GM12878 (cell line): ENCODE results near the gene SSMEM1. TPM values are rescaled to one million over a fixed set of nuclear protein-coding genes. Genes with fewer than 3 reads are reported as not detected.

Source experiments
- ATAC-seq: fragments of 200-7000 bp; cut with Tn5 transposase; 3 replicates; pipeline ENCODE4 v1.9.1; 2020; ENCODE audit warnings: mild to moderate bottlenecking, moderate library complexity
- BruUV-seq: library from RNA; stranded (reverse); fragments of 400-500 nt; replicated peaks from 2 replicates; lab custom pipeline; 2021; lab: Mats Ljungman, UMichigan
- CTCF ChIA-PET: fragments of 300-600 bp; sonication (Branson Sonifier 250); formaldehyde crosslinking; extraction: SDS; loops from one replicate; lab custom pipeline; 2021; ENCODE audit warnings: inconsistent platforms; lab: Yijun Ruan, JAX
- POLR2A ChIA-PET: fragments of 350-600 bp; formaldehyde crosslinking; extraction: SDS; loops from one replicate; lab custom pipeline; 2021; ENCODE audit warnings: inconsistent platforms; lab: Charles Lee
- RAD21 ChIA-PET: fragments of 300-600 bp; sonication (Branson Sonifier 250); formaldehyde crosslinking; loops from one replicate; lab custom pipeline; 2023; ENCODE audit warnings: antibody characterized with exemption; ENCODE audit not compliant: unreplicated experiment; lab: Charles Lee
- SMC1A ChIA-PET: fragments of 300-600 bp; sonication (Branson Sonifier 250); formaldehyde crosslinking; loops from one replicate; lab custom pipeline; 2023; ENCODE audit not compliant: unreplicated experiment, uncharacterized antibody; lab: Charles Lee
- DNase-seq: peaks from one replicate; pipeline ENCODE4 v3.0.0-alpha.2; 2011; ENCODE audit warnings: low read depth, low spot score
- FAIRE-seq: peaks from 3 replicates; lab custom pipeline; 2011; peaks lifted over from hg19 to GRCh38; lab: Jason Lieb, UNC
- H2AFZ ChIP-seq: 2 replicates; pipeline ENCODE4 v1.6.0; 2011; ENCODE audit warnings: low read depth, low read length, control low read depth; ENCODE audit not compliant: control insufficient read depth
- H3K27ac ChIP-seq: 2 replicates; pipeline ENCODE4 v1.5.1; 2011; ENCODE audit warnings: control low read depth; ENCODE audit not compliant: control insufficient read depth, insufficient read depth
- H3K27me3 ChIP-seq, 2 experiments: replicated peaks in 1 of 2; 2 replicates each; pipeline versions ENCODE4 v1.6.0 to v1.6.1; 2011; ENCODE audit warnings: low read length in 1 of 2; ENCODE audit not compliant: control insufficient read depth in 2 of 2, insufficient read depth in 2 of 2
- H3K36me3 ChIP-seq, 2 experiments: 2 replicates each; pipeline ENCODE4 v1.5.1; 2011; ENCODE audit warnings: low read length in 1 of 2; ENCODE audit not compliant: control insufficient read depth in 2 of 2, insufficient read depth in 2 of 2
- H3K4me1 ChIP-seq: 2 replicates; pipeline ENCODE4 v1.6.1; 2011; ENCODE audit warnings: mild to moderate bottlenecking, low read length, moderate library complexity, mixed read lengths; ENCODE audit not compliant: control insufficient read depth, insufficient read depth
- H3K4me2 ChIP-seq: 2 replicates; pipeline ENCODE4 v1.6.0; 2011; ENCODE audit warnings: control low read depth; ENCODE audit not compliant: control insufficient read depth, insufficient read depth
- H3K4me3 ChIP-seq: fragments of 200-600 bp; sonication (generic); 2 replicates; pipeline ENCODE4 v1.5.1; 2016
- H3K79me2 ChIP-seq: 2 replicates; pipeline ENCODE4 v1.6.0; 2011; ENCODE audit warnings: low read length; ENCODE audit not compliant: control insufficient read depth, insufficient read depth
- H3K9ac ChIP-seq: 2 replicates; pipeline ENCODE4 v1.8.0; 2011; ENCODE audit warnings: low read length, control low read depth, mixed read lengths; ENCODE audit not compliant: control insufficient read depth, insufficient read depth
- H3K9me3 ChIP-seq: replicated peaks from 3 replicates; pipeline ENCODE4 v1.5.1; 2011; ENCODE audit warnings: mild to moderate bottlenecking, low read length; ENCODE audit not compliant: control insufficient read depth, insufficient read depth
- H4K20me1 ChIP-seq: 2 replicates; pipeline ENCODE4 v1.6.0; 2011; ENCODE audit not compliant: control insufficient read depth, insufficient read depth
- ASH2L ChIP-seq: fragments of 300-600, 200-600 bp; sonication (generic); IDR thresholded peaks from 2 replicates; pipeline ENCODE4 v1.6.1; 2017; ENCODE audit warnings: low read depth, mild to moderate bottlenecking, borderline replicate concordance
- BRCA1 ChIP-seq: IDR thresholded peaks from 2 replicates; pipeline ENCODE4 v1.6.1; 2011; ENCODE audit warnings: low read depth, low read length, improper control_type of control experiment
- GABPA ChIP-seq: IDR thresholded peaks from 2 replicates; pipeline ENCODE4 v1.6.1; 2014; ENCODE audit warnings: antibody characterized with exemption, low read depth, mild to moderate bottlenecking, inconsistent platforms
- MYB ChIP-seq: fragments of 150-350 bp; IDR thresholded peaks from 2 replicates; pipeline ENCODE4 v1.6.1; 2014; ENCODE audit warnings: mild to moderate bottlenecking, low read depth, low read length, borderline replicate concordance
- NR2C1 ChIP-seq: fragments of 450-650 bp; IDR thresholded peaks from 2 replicates; pipeline ENCODE4 v1.6.1; 2017; ENCODE audit warnings: antibody characterized with exemption, mild to moderate bottlenecking, moderate library complexity
- RELA ChIP-seq: fragments of 450-650 bp; IDR thresholded peaks from 2 replicates; pipeline ENCODE4 v1.8.0; 2014; ENCODE audit warnings: borderline replicate concordance; ENCODE audit not compliant: partially characterized antibody
- SMAD5 ChIP-seq: IDR thresholded peaks from 2 replicates; pipeline ENCODE4 v1.6.1; 2016; ENCODE audit warnings: antibody characterized with exemption, low read depth
- SMARCA5 ChIP-seq: fragments of 450-650 bp; IDR thresholded peaks from 2 replicates; pipeline ENCODE4 v1.6.1; 2017; ENCODE audit warnings: mild to moderate bottlenecking
- SP1 ChIP-seq: IDR thresholded peaks from one replicate; pipeline ENCODE4 v1.6.1; 2011; ENCODE audit warnings: low read depth, low read length
- WGBS: methylation state at CpG from one replicate; pipeline ENCODE4 v1.1.6; 2016; ENCODE audit warnings: low lambda C conversion rate; ENCODE audit not compliant: insufficient replicate concordance, insufficient coverage; ENCODE audit errors: missing lambda C conversion rate; 5-methylcytosine and 5-hydroxymethylcytosine counted together
- in situ Hi-C: fragments of 300-500 bp; cut with MboI; formaldehyde crosslinking; loops from 9 replicates; pipeline ENCODE4 v1.14.3; 2018; ENCODE audit warnings: mixed read lengths
- intact Hi-C: fragments of 100-400 bp; cut with micrococcal nuclease; formaldehyde crosslinking; loops from one replicate; pipeline ENCODE4 v1.14.2; 2022; ENCODE audit not compliant: unreplicated experiment
- polyA plus RNA-seq, 11 experiments: library from polyadenylated mRNA; depleted of rRNA in 4 of 11; unstranded in 6 of 11; stranded (reverse) in 5 of 11; fragments of >200 nt; fragmentation: Nextera tagmentation in 4 of 11; fragmentation: Illumina TruSeq in 1 of 11; extraction: Ambion mirVana in 4 of 11; extraction: Trizol in 1 of 11; gene quantifications; 1 replicate in 1 of 11; 2 replicates in 10 of 11; pipeline versions ENCODE4 v1.2.1 to v1.2.3, GENCODE V29; 2011 to 2016; ENCODE audit warnings: inconsistent platforms in 2 of 11, missing spikeins in 2 of 11, low read depth in 1 of 11
- total RNA-seq, 4 experiments: library from RNA; depleted of rRNA in 3 of 4; stranded (reverse); fragments of >200 nt in 3 of 4; fragmentation: Illumina TruSeq in 1 of 4; extraction: Trizol in 1 of 4; gene quantifications; 2 replicates each; pipeline versions ENCODE4 v1.2.1 to v1.2.3, GENCODE V29; 2013 to 2021
- TF ChIP-seq, protein P1 (sequence below): fragments of 450-650 bp; IDR thresholded peaks from 2 replicates; pipeline ENCODE4 v1.6.1; 2017; ENCODE audit warnings: mild to moderate bottlenecking
- TF ChIP-seq, protein P2 (sequence below): fragments of 150-350 bp; IDR thresholded peaks from 2 replicates; pipeline ENCODE4 v1.6.1; 2014; ENCODE audit warnings: mild to moderate bottlenecking, low read depth, low read length

Gene SSMEM1
- total and polyA plus RNA-seq, 10 of the 15 experiments (the other 5 are each of a cell fraction or from before 2014, with no cell fraction given): not detected

DNA sequence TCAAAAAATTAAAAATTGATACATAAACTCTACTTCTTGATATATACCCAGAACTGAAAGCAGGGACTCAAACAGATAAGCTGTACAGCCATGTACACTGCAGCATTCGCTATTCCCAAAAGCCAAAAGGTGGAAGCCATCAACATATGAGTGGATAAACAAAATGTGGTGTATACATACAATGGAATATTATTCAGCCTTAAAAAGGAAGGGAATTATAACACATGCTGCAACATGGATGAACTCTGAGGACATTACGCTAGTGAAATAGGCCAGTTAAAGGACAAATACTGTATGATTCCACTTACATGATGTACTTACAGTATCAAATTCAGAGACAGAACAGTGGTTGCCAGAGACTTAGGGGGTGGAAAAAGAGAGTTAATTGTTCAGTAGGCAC is 10.6 kb upstream of the SSMEM1 start:
- Histone ChIP-seq H3K9ac (no peak overlapping the region), H3K79me2 (no peaks in the 10 kb centered on the region; the same call in 1 of the 2 replicates), H3K9me3 (no peaks in the 10 kb centered on the region; the same call in 2 of the 3 replicates), H4K20me1 (no peaks in the 10 kb centered on the region), H3K27me3 (no peaks in the 10 kb centered on the region), H3K4me3 (no peak overlapping the region), H3K27ac (no peak overlapping the region), H2AFZ (no peak overlapping the region), H3K4me2 (no peak overlapping the region), H3K4me1 (no peaks in the 10 kb centered on the region), H3K36me3 (peaks cover 1 to 37% of the 10 kb centered on the region in 2 experiments; a peak in 3 of 4 replicates)
- POLR2A ChIA-PET: interaction anchor here (0.6 kb wide), 1 partner anchor 557 kb away, joined by 3 read pairs; no protein-coding TSS in a partner anchor
- intact Hi-C loops (loop anchor here (5.0 kb wide), 1 partner anchor 125 kb away; the partner anchor contains the start of gene KLHDC10), in situ Hi-C loops (no loop called here)
- no peak for TF ChIP-seq ASH2L
- TF ChIP-seq, protein P1, sequence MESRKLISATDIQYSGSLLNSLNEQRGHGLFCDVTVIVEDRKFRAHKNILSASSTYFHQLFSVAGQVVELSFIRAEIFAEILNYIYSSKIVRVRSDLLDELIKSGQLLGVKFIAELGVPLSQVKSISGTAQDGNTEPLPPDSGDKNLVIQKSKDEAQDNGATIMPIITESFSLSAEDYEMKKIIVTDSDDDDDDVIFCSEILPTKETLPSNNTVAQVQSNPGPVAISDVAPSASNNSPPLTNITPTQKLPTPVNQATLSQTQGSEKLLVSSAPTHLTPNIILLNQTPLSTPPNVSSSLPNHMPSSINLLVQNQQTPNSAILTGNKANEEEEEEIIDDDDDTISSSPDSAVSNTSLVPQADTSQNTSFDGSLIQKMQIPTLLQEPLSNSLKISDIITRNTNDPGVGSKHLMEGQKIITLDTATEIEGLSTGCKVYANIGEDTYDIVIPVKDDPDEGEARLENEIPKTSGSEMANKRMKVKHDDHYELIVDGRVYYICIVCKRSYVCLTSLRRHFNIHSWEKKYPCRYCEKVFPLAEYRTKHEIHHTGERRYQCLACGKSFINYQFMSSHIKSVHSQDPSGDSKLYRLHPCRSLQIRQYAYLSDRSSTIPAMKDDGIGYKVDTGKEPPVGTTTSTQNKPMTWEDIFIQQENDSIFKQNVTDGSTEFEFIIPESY: no peak
- no peak for TF ChIP-seq GABPA
- TF ChIP-seq, protein P2, sequence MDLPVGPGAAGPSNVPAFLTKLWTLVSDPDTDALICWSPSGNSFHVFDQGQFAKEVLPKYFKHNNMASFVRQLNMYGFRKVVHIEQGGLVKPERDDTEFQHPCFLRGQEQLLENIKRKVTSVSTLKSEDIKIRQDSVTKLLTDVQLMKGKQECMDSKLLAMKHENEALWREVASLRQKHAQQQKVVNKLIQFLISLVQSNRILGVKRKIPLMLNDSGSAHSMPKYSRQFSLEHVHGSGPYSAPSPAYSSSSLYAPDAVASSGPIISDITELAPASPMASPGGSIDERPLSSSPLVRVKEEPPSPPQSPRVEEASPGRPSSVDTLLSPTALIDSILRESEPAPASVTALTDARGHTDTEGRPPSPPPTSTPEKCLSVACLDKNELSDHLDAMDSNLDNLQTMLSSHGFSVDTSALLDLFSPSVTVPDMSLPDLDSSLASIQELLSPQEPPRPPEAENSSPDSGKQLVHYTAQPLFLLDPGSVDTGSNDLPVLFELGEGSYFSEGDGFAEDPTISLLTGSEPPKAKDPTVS: no peak
- no peak for TF ChIP-seq RELA
- TF ChIP-seq NR2C1: no peak
- no peak for TF ChIP-seq SP1
- no peak for TF ChIP-seq BRCA1
- TF ChIP-seq MYB: no peak
- no peak for TF ChIP-seq SMARCA5
- TF ChIP-seq SMAD5: no peak
- FAIRE-seq (peak; percentile 31), DNase-seq (no peak), ATAC-seq (no peak)
- SMC1A ChIA-PET: interaction anchor here (0.9 to 2.4 kb wide), 4 partner anchors 12 to 59 kb away, joined by 3 to 7 read pairs (median 4); no protein-coding TSS in a partner anchor
- 66% methylated on average over 2 of the region's 2 CpGs for WGBS
- BruUV-seq: no TSS peak
- RAD21 ChIA-PET: no interaction called here
- CTCF ChIA-PET: interaction anchor here (1.1 kb wide), 1 partner anchor 9 kb away, joined by 3 read pairs; no protein-coding TSS in a partner anchor
